Calu3 (cell line): ENCODE data around the gene RAMP3. TPM values are rescaled to one million over a fixed set of nuclear protein-coding genes. Genes with fewer than 3 reads are reported as not detected.

ENCODE experiments used
- BruUV-seq: library from RNA; stranded (reverse); fragments of 400-500 nt; replicated peaks from 2 replicates; lab custom pipeline; 2021; lab: Mats Ljungman, UMichigan
- CTCF ChIA-PET: fragments of 300-600 bp; sonication (Branson Sonifier 250); formaldehyde crosslinking; loops from one replicate; lab custom pipeline; 2022; ENCODE audit warnings: antibody characterized with exemption; lab: Charles Lee
- DNase-seq: peaks from one replicate; pipeline ENCODE4 v3.0.0; 2022
- H3K27ac Mint-ChIP-seq: one replicate; pipeline ENCODE4 v1.8.0; 2022; ENCODE audit warnings: mixed read lengths; ENCODE audit not compliant: unreplicated experiment
- H3K27me3 Mint-ChIP-seq: one replicate; pipeline ENCODE4 v1.8.0; 2022; ENCODE audit warnings: mixed read lengths; ENCODE audit not compliant: unreplicated experiment
- H3K36me3 Mint-ChIP-seq: one replicate; pipeline ENCODE4 v1.8.0; 2022; ENCODE audit warnings: mild to moderate bottlenecking, moderate library complexity, mixed read lengths; ENCODE audit not compliant: insufficient read depth, unreplicated experiment
- H3K4me1 Mint-ChIP-seq: one replicate; pipeline ENCODE4 v1.8.0; 2022; ENCODE audit warnings: mild to moderate bottlenecking, low read depth, mixed read lengths; ENCODE audit not compliant: unreplicated experiment
- H3K4me3 Mint-ChIP-seq: one replicate; pipeline ENCODE4 v1.8.0; 2022; ENCODE audit warnings: mild to moderate bottlenecking, low read depth, moderate library complexity, mixed read lengths; ENCODE audit not compliant: unreplicated experiment
- H3K9me3 Mint-ChIP-seq: one replicate; pipeline ENCODE4 v1.8.0; 2022; ENCODE audit warnings: low read depth, mixed read lengths; ENCODE audit not compliant: unreplicated experiment
- CTCF ChIP-seq: fragments of 200-600 bp; IDR thresholded peaks from one replicate; pipeline ENCODE4 v1.8.0; 2022; ENCODE audit warnings: antibody characterized with exemption; ENCODE audit not compliant: unreplicated experiment
- intact Hi-C: fragments of 100-400 bp; cut with micrococcal nuclease; formaldehyde crosslinking; loops from one replicate; pipeline ENCODE4 v1.10.0; 2022; ENCODE audit not compliant: unreplicated experiment
- total RNA-seq: library from RNA; stranded (reverse); gene quantifications from 2 replicates; pipeline ENCODE4 v1.2.3, GENCODE V29; 2022

Gene RAMP3
- total RNA-seq, 1 experiment from 2014 or later = not detected

GRCh38 chr7:45187946-45188411 lies 30.4 kb downstream of the RAMP3 start:
- Mint-ChIP-seq H3K9me3 (no peaks in the 10 kb centered on the region), H3K4me1 (no peaks in the 10 kb centered on the region), H3K4me3 (no peak overlapping the region), H3K27me3 (peaks cover 89% of the 10 kb centered on the region), H3K36me3 (no peaks in the 10 kb centered on the region), H3K27ac (no peak overlapping the region)
- no peak for TF ChIP-seq CTCF
- no TSS peak for BruUV-seq
- CTCF ChIA-PET = no interaction called here
- intact Hi-C loops = no loop called here
- DNase-seq = no peak

GRCh38 chr7:45188736-45189135 lies 31.1 kb downstream of the RAMP3 start:
- intact Hi-C loops = no loop called here
- no TSS peak for BruUV-seq
- CTCF ChIA-PET = no interaction called here
- no peak for TF ChIP-seq CTCF
- Mint-ChIP-seq H3K4me3 (no peak overlapping the region), H3K9me3 (no peaks in the 10 kb centered on the region), H3K4me1 (no peaks in the 10 kb centered on the region), H3K27me3 (peaks cover 89% of the 10 kb centered on the region), H3K27ac (no peak overlapping the region), H3K36me3 (no peaks in the 10 kb centered on the region)
- no peak for DNase-seq

GRCh38 chr7:45189151-45189970 lies 31.8 kb downstream of the RAMP3 start:
- no peak overlapping the region for H3K27ac Mint-ChIP-seq
- no peak overlapping the region for H3K4me3 Mint-ChIP-seq
- no peak for TF ChIP-seq CTCF
- CTCF ChIA-PET = no interaction called here
- no TSS peak for BruUV-seq
- no peak for DNase-seq
- H3K4me1 Mint-ChIP-seq = no peaks in the 10 kb centered on the region
- H3K27me3 Mint-ChIP-seq = peaks cover 89% of the 10 kb centered on the region
- H3K36me3 Mint-ChIP-seq = no peaks in the 10 kb centered on the region
- intact Hi-C loops = no loop called here
- H3K9me3 Mint-ChIP-seq = no peaks in the 10 kb centered on the region

GRCh38 chr7:45190406-45191165 lies 33.0 kb downstream of the RAMP3 start:
- DNase-seq = no peak
- Mint-ChIP-seq H3K27ac (no peak overlapping the region), H3K4me3 (no peak overlapping the region), H3K4me1 (no peaks in the 10 kb centered on the region), H3K9me3 (no peaks in the 10 kb centered on the region), H3K36me3 (no peaks in the 10 kb centered on the region), H3K27me3 (peaks cover 89% of the 10 kb centered on the region)
- no peak for TF ChIP-seq CTCF
- intact Hi-C loops = no loop called here
- BruUV-seq = no TSS peak
- CTCF ChIA-PET = no interaction called here
